GM19023 (cell line): ENCODE measurements around the gene RPS6KA4.

ENCODE experiments used
- ATAC-seq: cut with Tn5 transposase; IDR thresholded peaks from one replicate; pipeline ENCODE4 v1.9.1; 2021; ENCODE audit warnings: mild to moderate bottlenecking, moderate library complexity; ENCODE audit not compliant: unreplicated experiment

RPS6KA4 gene

GRCh38 chr11:64362339-64362738, 3.4 kb downstream of the RPS6KA4 start:
- no peak for ATAC-seq

- no peak for ATAC-seq
These were observed 5.5 kb downstream of the RPS6KA4 start for GRCh38 chr11:64364435-64364834.

GRCh38 chr11:64364911-64365310, 5.9 kb downstream of the RPS6KA4 start:
- no peak for ATAC-seq

- no peak for ATAC-seq
These were observed 7.8 kb downstream of the RPS6KA4 start for GRCh38 chr11:64366751-64367150.

GRCh38 chr11:64367931-64368672, 9.1 kb downstream of the RPS6KA4 start:
- ATAC-seq, result no peak

GRCh38 chr11:64368673-64369074, 9.7 kb downstream of the RPS6KA4 start:
- no peak for ATAC-seq

GRCh38 chr11:64369440-64370421, 10.8 kb downstream of the RPS6KA4 start:
- ATAC-seq, result no peak

- no peak for ATAC-seq
These were observed 12.2 kb downstream of the RPS6KA4 start for GRCh38 chr11:64371201-64371600.

- ATAC-seq, result no peak
These were observed 13.1 kb downstream of the RPS6KA4 start for GRCh38 chr11:64372021-64372420.

GRCh38 chr11:64372802-64373597, 14.0 kb downstream of the RPS6KA4 start:
- no peak for ATAC-seq

GRCh38 chr11:64373598-64373974, 14.6 kb downstream of the RPS6KA4 start:
- no peak for ATAC-seq

- ATAC-seq, result no peak
These were observed 17.1 kb downstream of the RPS6KA4 start for GRCh38 chr11:64376071-64376470.

GRCh38 chr11:64378335-64378880, 19.4 kb downstream of the RPS6KA4 start:
- no peak for ATAC-seq

- ATAC-seq, result no peak
These were observed 20.2 kb downstream of the RPS6KA4 start for GRCh38 chr11:64379160-64379559.

GRCh38 chr11:64379817-64380709, 21.1 kb downstream of the RPS6KA4 start:
- ATAC-seq, result no peak

GRCh38 chr11:64381350-64381749, 22.4 kb downstream of the RPS6KA4 start:
- ATAC-seq, result no peak

- no peak for ATAC-seq
These were observed 23.1 kb downstream of the RPS6KA4 start for GRCh38 chr11:64382047-64382446.

- no peak for ATAC-seq
These were observed 23.6 kb downstream of the RPS6KA4 start for GRCh38 chr11:64382586-64382985.

GRCh38 chr11:64383580-64383979, 24.6 kb downstream of the RPS6KA4 start:
- ATAC-seq, result no peak
